ENCODE results near the gene IAPP.
"Not testable (repeated sequence)": the region's sequence is repeated elsewhere in the genome, so short reads cannot be mapped to it uniquely, and the experiment has no call there.

The IAPP gene

DNA sequence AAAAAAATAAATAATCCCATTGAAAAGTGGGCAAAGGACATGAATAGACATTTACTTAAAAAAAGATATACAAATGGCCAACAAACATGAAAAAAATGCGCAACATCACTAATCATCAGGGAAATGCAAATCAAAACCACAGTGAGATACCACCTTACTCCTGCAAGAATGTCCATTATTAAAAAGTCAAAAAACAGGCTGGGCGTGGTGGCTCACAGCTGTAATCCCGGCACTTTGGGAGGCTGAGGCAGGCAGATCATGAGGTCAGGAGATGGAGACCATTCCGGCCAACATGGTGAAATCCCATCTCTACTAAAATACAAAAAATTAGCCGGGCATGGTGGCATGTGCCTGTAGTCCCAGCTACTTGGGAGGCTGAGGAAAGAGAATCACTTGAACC is 8.6 kb downstream of the IAPP start:
- not testable (repeated sequence) for DNase-seq

DNA sequence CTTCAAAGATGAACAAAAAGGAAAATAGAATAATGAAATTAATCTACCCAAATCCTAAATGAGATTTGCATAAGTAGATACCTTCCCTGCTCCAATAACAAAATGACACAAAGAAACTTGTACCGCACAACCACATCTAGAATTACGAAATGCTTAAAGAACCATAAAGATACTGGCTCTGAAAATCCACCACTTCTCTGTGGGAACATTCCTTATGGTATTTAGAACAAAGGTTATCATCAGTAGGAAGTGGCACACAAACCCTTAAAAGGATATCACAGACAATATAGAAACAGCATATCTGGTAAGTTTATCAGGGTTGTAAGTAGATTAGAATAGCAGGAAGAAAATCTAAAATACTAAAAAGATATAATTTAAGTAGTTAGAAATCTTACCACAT is 11.6 kb downstream of the IAPP start:
- no peak for DNase-seq

GRCh38 chr12:21387174-21387573 is 14.5 kb downstream of the IAPP start:
- DNase-seq, result no peak

DNA sequence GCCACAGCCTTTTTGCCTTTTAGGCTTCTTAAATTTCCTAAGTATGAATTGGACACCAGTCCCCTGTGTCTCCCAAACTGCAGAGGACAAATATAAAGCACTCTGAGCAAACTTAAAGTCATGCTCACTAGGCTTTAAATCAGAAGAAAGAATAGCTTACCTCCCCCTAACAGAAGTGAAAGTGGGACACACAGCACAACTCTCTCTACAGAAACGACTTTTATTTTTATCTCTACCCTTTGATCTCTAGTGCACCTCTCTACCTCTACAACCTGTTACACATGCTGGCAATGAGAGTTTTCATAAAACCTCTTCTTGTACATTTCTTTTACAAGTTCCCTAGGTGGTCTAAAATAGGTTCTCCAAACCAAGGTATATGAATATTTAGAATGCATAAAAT is 19.7 kb downstream of the IAPP start:
- no peak for DNase-seq

DNA sequence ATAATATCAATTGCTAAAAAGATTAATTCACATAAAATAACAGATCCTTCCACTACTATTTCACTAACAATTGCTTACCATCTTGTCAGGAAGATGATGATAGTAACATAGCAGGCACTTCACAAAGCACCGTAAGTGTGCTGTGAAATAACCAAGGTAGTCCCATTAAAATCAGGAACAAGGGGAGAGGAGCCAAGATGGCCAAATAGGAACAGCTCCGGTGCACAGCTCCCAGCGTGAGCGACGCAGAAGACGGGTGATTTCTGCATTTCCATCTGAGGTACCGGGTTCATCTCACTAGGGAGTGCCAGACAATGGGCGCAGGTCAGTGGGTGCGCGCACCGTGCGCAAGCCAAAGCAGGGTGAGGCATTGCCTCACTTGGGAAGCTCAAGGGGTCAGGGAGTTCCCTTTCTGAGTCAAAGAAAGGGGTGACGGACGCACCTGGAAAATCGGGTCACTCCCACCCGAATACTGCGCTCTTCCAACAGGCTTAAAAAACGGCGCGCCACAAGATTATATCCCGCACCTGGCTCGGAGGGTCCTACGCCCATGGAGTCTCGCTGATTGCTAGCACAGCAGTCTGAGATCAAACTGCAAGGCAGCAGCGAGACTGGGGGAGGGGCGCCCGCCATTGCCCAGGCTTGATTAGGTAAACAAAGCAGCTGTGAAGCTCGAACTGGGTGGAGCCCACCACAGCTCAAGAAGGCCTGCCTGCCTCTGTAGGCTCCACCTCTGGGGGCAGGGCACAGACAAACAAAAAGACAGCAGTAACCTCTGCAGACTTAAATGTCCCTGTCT is 22.3 kb downstream of the IAPP start:
- not testable (repeated sequence) for DNase-seq

DNA sequence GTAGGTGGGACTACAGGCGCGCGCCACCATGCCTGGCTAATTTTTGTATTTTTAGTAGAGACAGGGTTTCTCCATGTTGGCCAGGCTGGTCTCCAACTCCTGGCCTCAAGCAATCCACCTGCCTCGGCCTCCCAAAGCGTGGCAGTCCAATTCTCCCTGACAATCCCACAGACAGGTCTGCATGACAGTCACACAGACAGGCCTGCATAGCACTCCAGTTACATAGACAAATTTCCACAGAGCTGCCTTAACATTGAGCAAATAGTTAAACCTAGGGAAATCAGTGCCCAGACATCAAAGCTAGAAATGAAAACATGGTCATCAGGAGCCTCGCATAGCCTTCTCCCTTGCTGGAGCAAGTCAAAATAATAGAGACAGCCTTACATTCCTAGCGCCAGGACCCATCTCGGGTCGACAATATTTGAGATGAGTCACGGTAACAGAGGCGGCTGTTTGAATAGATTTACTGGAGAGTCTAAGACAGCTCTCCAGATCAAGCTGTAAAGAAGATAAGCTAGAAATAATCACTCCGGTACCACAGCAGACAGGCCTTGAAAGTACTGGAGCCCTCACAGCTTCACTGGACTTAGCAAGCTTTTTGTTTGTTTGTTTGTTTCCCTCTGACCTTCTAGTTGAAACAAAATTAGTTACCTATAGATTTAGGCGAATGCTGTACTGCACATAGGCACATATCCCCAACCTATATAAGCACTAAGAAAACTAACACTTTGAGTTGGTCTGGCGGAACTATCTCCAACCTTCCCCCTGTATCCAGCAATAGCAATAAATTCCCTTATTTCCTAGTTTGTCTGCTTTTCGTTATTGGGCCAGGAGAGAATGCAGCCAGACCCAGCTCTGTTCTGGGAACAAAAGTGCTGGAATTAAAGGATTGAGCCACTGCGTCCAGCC is 40.9 kb downstream of the IAPP start:
- DNase-seq, result no peak

GRCh38 chr12:21416511-21417121 is 43.9 kb downstream of the IAPP start:
- DNase-seq, result no peak

GRCh38 chr12:21418398-21418797 is 45.7 kb downstream of the IAPP start:
- not testable (repeated sequence) for DNase-seq

DNA sequence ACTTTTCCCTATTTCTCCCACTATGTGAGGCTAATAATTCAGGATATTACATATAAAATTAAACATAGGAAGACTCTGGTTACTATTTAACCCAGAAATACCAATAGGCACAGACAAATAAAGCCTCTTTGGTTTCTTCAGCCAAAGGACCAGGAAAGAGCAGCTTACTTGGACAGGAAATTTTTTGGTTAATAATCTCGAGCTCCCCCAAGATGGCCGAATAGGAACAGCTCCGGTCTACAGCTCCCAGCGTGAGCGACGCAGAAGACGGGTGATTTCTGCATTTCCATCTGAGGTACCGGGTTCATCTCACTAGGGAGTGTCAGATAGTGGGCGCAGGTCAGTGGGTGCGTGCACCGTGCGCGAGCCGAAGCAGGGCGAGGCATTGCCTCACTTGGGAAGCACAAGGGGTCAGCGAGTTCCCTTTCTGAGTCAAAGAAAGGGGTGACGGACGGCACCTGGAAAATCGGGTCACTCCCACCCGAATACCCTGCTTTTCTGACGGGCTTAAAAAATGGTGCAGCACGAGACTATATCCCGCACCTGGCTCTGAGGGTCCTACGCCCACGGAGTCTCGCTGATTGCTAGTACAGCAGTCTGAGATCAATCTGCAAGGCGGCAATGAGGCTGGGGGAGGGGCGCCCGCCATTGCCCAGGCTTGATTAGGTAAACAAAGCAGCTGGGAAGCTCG is 46.5 kb downstream of the IAPP start:
- DNase-seq, result not testable (repeated sequence)

DNA sequence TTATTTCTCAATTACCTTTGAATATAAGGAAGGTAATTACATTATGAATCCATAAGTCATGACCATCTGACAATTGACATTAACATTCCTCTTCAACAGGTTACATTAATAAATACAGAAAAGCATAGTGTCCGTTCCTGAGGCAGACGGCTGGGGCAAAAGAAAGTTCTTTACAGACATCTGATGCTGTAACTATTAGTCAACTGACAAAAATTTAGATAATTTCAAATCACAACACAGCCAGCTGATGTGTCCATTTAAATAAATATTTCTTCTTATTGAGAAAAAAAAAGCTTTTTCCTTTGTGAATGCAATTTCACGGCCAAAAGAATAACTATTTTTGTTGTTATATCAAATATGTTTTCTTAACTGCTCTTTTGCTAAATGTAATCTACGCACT is 55.5 kb downstream of the IAPP start:
- no peak for DNase-seq

Data from CD4-positive, alpha-beta T cell treated with Interleukin-17A for 1 hour (primary cell).